Fibroblast of lung (primary cell): ENCODE data around the gene PGAM2. TPM values are rescaled to one million over a fixed set of nuclear protein-coding genes. Genes with fewer than 3 reads are reported as not detected.

Experiments
- DNase-seq, 2 donors: peaks; one replicate each; pipeline versions ENCODE4 v3.0.0 to v3.0.0-alpha.2; 2010; ENCODE audit warnings: low read depth in 2 of 2
- H2AFZ ChIP-seq: 2 replicates; pipeline ENCODE4 v1.5.1; 2012; ENCODE audit warnings: low read length, control low read depth, inconsistent platforms
- H3K27ac ChIP-seq: 2 replicates; pipeline ENCODE4 v1.5.1; 2011; ENCODE audit warnings: low read length, control low read depth; ENCODE audit not compliant: insufficient read depth
- H3K27me3 ChIP-seq: 2 replicates; pipeline ENCODE4 v1.5.1; 2011; ENCODE audit warnings: mild to moderate bottlenecking, low read length; ENCODE audit not compliant: control insufficient read depth, insufficient read depth
- H3K36me3 ChIP-seq: 2 replicates; pipeline ENCODE4 v1.5.1; 2011; ENCODE audit warnings: low read length; ENCODE audit not compliant: control insufficient read depth, insufficient read depth
- H3K4me1 ChIP-seq: 2 replicates; pipeline ENCODE4 v1.5.1; 2011; ENCODE audit warnings: low read length; ENCODE audit not compliant: control insufficient read depth, insufficient read depth; ENCODE audit errors: extremely low read depth
- H3K4me2 ChIP-seq: 2 replicates; pipeline ENCODE4 v1.5.1; 2011; ENCODE audit warnings: low read length, control low read depth; ENCODE audit not compliant: insufficient read depth; ENCODE audit errors: extremely low read depth
- H3K4me3 ChIP-seq, 4 experiments: fragments of 200-600 bp in 1 of 4; sonication (generic) in 1 of 4; replicated peaks in 1 of 4; 2 replicates each; pipeline ENCODE4 v1.5.1; 2011 to 2016; ENCODE audit warnings: low read length in 4 of 4, low read depth in 3 of 4, mild to moderate bottlenecking in 3 of 4, control low read depth in 2 of 4, inconsistent platforms in 1 of 4, mixed read lengths in 1 of 4; ENCODE audit not compliant: insufficient read depth in 1 of 4; ENCODE audit errors: control extremely low read depth in 1 of 4
- H3K79me2 ChIP-seq: 2 replicates; pipeline ENCODE4 v1.5.1; 2012; ENCODE audit warnings: mild to moderate bottlenecking, low read length, inconsistent platforms; ENCODE audit not compliant: control insufficient read depth, insufficient read depth
- H3K9ac ChIP-seq: 2 replicates; pipeline ENCODE4 v1.5.1; 2011; ENCODE audit warnings: mild to moderate bottlenecking, low read length, control low read depth; ENCODE audit not compliant: insufficient read depth
- H3K9me3 ChIP-seq: 2 replicates; pipeline ENCODE4 v1.5.1; 2012; ENCODE audit warnings: low read depth, low read length; ENCODE audit not compliant: control insufficient read depth, insufficient read depth
- H4K20me1 ChIP-seq: 2 replicates; pipeline ENCODE4 v1.5.1; 2011; ENCODE audit warnings: low read length; ENCODE audit not compliant: control insufficient read depth, insufficient read depth; ENCODE audit errors: extremely low read depth
- CTCF ChIP-seq, 2 donors: IDR thresholded peaks in 1 of 2; conservative IDR thresholded peaks in 1 of 2; 1 replicate in 1 of 2; 2 replicates in 1 of 2; pipeline ENCODE4 v1.5.1; 2011 to 2012; ENCODE audit warnings: low read length in 2 of 2, control low read depth in 1 of 2, inconsistent platforms in 1 of 2, low read depth in 1 of 2, mild to moderate bottlenecking in 1 of 2
- EZH2 ChIP-seq: IDR thresholded peaks from 2 replicates; pipeline ENCODE4 v1.5.1; 2012; ENCODE audit warnings: low read length, control low read depth, mild to moderate bottlenecking; ENCODE audit errors: missing control alignments
- polyA plus RNA-seq, 2 donors: library from polyadenylated mRNA; depleted of rRNA in 1 of 2; stranded (reverse) in 1 of 2; unstranded in 1 of 2; fragments of >200 nt; gene quantifications; 2 replicates each; pipeline ENCODE4 v1.2.1, GENCODE V29; 2011 to 2012; ENCODE audit warnings: missing spikeins in 1 of 2
- total RNA-seq: library from RNA; depleted of rRNA; stranded (reverse); fragments of >200 nt; gene quantifications from 2 replicates; pipeline ENCODE4 v1.2.1, GENCODE V29; 2014

PGAM2 gene
- total and polyA plus RNA-seq, 2 donors (not counting 1 experiment from before 2014, with no cell fraction given), result 0.33 TPM; not detected in 1

- Histone ChIP-seq H3K9ac (no peak overlapping the region), H2AFZ (no peak overlapping the region), H3K27me3 (no peaks in the 10 kb centered on the region), H3K27ac (no peak overlapping the region), H3K9me3 (no peaks in the 10 kb centered on the region), H3K79me2 (no peaks in the 10 kb centered on the region), H3K4me3 (no peak overlapping the region), H3K36me3 (no peaks in the 10 kb centered on the region), H3K4me2 (no peak overlapping the region), H3K4me1 (peaks cover 19% of the 10 kb centered on the region), H4K20me1 (no peaks in the 10 kb centered on the region)
- TF ChIP-seq CTCF (conservative IDR thresholded peaks at IDR 0.05 in 1 of 2, IDR thresholded peaks at IDR 0.05 in 1 of 2; ENCODE audit: low read depth in 1 of 2, low read length in 2 of 2) (no peak), EZH2 (no peak)
- DNase-seq, result no peak
Observed at GRCh38 chr7:44098092-44099068, 33.0 kb upstream of the PGAM2 start.

GRCh38 chr7:44097064-44097932 lies 31.9 kb upstream of the PGAM2 start:
- H2AFZ ChIP-seq, result no peak overlapping the region
- TF ChIP-seq EZH2 (no peak), CTCF (conservative IDR thresholded peaks at IDR 0.05 in 1 of 2, IDR thresholded peaks at IDR 0.05 in 1 of 2; ENCODE audit: low read depth in 1 of 2, low read length in 2 of 2) (no peak)
- H3K9ac ChIP-seq, result no peak overlapping the region
- H3K36me3 ChIP-seq, result no peaks in the 10 kb centered on the region
- no peak overlapping the region for H3K4me2 ChIP-seq
- H3K27ac ChIP-seq, result no peak overlapping the region
- H3K4me3 ChIP-seq, result no peak overlapping the region
- H3K27me3 ChIP-seq, result no peaks in the 10 kb centered on the region
- no peaks in the 10 kb centered on the region for H3K9me3 ChIP-seq
- H3K79me2 ChIP-seq, result no peaks in the 10 kb centered on the region
- peaks cover 16% of the 10 kb centered on the region for H3K4me1 ChIP-seq
- no peak for DNase-seq
- H4K20me1 ChIP-seq, result no peaks in the 10 kb centered on the region

- no peaks in the 10 kb centered on the region for H3K27me3 ChIP-seq
- no peak for DNase-seq
- no peak for TF ChIP-seq CTCF (conservative IDR thresholded peaks at IDR 0.05 in 1 of 2, IDR thresholded peaks at IDR 0.05 in 1 of 2; ENCODE audit: low read depth in 1 of 2, low read length in 2 of 2)
- no peak for TF ChIP-seq EZH2
- no peaks in the 10 kb centered on the region for H3K79me2 ChIP-seq
- H4K20me1 ChIP-seq, result no peaks in the 10 kb centered on the region
- no peak overlapping the region for H3K9ac ChIP-seq
- no peaks in the 10 kb centered on the region for H3K36me3 ChIP-seq
- peaks cover 9% of the 10 kb centered on the region for H3K4me1 ChIP-seq
- no peak overlapping the region for H3K4me3 ChIP-seq
- no peak overlapping the region for H2AFZ ChIP-seq
- no peaks in the 10 kb centered on the region for H3K9me3 ChIP-seq
- no peak overlapping the region for H3K4me2 ChIP-seq
- no peak overlapping the region for H3K27ac ChIP-seq
Observed at GRCh38 chr7:44096326-44096881, 31.0 kb upstream of the PGAM2 start.
